ENCODE measurements around the gene VAMP3.

DNA sequence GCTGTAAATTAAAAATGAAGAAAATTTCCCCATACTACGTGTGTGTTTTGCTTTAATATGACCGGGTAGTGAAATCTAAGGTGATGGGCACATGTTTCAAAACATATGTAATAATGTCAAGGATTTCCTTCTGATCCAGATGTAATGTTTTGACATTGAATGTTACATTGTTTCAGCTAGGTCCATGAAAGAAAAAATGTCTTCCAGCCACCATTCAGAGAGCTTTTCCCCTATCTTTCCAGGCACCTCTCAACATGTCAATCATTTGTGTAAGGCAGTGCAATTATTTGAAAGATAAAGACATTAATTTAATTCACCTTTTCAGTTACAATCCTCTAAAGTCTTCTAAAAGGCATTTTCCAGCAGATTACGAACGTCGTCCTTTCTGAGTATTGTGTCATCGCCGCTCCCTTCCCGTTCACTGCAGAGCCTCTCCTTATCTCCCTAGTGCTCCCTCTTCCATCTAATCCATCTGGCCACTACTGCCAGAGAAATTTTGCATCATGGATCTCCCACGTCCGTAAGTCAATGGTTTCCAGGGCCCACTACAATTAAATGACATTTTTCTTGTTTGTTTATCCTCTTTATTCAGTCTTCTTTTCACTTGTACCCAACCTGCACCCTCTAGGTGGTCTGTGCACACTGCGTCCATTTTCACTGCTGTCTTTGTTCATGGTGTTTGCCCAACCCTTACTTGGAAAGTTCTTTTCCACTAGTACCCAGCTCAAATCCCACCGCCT lies 1.3 kb upstream of the VAMP3 start:
- TF ChIP-seq EZH2 (IDR thresholded peaks at IDR 0.05; ENCODE audit: insufficient read depth, poor library complexity, severe bottlenecking) (no peak), EZH2phosphoT487 (IDR thresholded peaks at IDR 0.05; ENCODE audit: insufficient read depth, low read depth) (no peak)
